Muscle layer of duodenum (tissue), 2 donors: ENCODE results near the gene SPON1.

Experiments
- H3K27ac ChIP-seq: one replicate; pipeline ENCODE4 v1.7.0; 2013; ENCODE audit warnings: mild to moderate bottlenecking, low read length
- H3K27me3 ChIP-seq: one replicate; pipeline ENCODE4 v1.7.0; 2013; ENCODE audit warnings: low read depth, mild to moderate bottlenecking, control low read depth, low read length
- H3K36me3 ChIP-seq, 2 donors: one replicate each; pipeline ENCODE4 v1.7.0; 2013; ENCODE audit warnings: low read length in 2 of 2, control low read depth in 1 of 2, mild to moderate bottlenecking in 1 of 2; ENCODE audit not compliant: insufficient read depth in 2 of 2, control insufficient read depth in 1 of 2
- H3K4me1 ChIP-seq, 2 donors: one replicate each; pipeline ENCODE4 v1.7.0; 2013; ENCODE audit warnings: low read length in 2 of 2, mild to moderate bottlenecking in 2 of 2, control low read depth in 1 of 2, moderate library complexity in 1 of 2; ENCODE audit not compliant: insufficient read depth in 2 of 2, control insufficient read depth in 1 of 2
- H3K4me3 ChIP-seq, 2 donors: one replicate each; pipeline ENCODE4 v1.7.0; 2013; ENCODE audit warnings: low read length in 2 of 2, low read depth in 1 of 2, mild to moderate bottlenecking in 1 of 2
- H3K9me3 ChIP-seq, 2 donors: one replicate each; pipeline ENCODE4 v1.7.0; 2013; ENCODE audit warnings: low read length in 2 of 2, control low read depth in 1 of 2, mild to moderate bottlenecking in 1 of 2; ENCODE audit not compliant: control insufficient read depth in 1 of 2
- donor health status: healthy.

The SPON1 gene

DNA sequence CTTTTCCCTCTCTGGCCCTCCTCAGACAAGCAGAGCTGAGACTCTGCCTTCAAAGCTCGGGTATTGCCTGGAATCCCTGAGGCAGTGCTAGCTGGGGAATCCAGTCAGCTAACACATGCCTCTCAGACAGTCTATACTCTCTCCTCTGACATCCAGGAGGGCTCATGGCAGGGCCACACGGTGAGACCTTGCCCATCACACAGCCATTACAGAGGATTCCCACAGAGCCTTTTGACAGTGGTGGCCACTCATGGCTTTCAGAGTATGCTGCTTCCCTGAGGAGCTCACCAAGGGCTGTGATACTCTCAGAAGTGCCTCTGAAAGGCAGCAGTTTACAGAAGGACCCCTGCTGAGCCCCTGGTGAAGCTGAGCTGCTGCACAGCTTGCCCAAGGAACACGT lies 231.1 kb downstream of the SPON1 start:
- H3K4me1 ChIP-seq, result peaks cover 0 to 20% of the 10 kb centered on the region in 2 donors
- no peak overlapping the region for H3K27ac ChIP-seq
- H3K27me3 ChIP-seq, result no peaks in the 10 kb centered on the region
- no peak overlapping the region for H3K4me3 ChIP-seq
- no peaks in the 10 kb centered on the region for H3K9me3 ChIP-seq
- no peaks in the 10 kb centered on the region for H3K36me3 ChIP-seq

DNA sequence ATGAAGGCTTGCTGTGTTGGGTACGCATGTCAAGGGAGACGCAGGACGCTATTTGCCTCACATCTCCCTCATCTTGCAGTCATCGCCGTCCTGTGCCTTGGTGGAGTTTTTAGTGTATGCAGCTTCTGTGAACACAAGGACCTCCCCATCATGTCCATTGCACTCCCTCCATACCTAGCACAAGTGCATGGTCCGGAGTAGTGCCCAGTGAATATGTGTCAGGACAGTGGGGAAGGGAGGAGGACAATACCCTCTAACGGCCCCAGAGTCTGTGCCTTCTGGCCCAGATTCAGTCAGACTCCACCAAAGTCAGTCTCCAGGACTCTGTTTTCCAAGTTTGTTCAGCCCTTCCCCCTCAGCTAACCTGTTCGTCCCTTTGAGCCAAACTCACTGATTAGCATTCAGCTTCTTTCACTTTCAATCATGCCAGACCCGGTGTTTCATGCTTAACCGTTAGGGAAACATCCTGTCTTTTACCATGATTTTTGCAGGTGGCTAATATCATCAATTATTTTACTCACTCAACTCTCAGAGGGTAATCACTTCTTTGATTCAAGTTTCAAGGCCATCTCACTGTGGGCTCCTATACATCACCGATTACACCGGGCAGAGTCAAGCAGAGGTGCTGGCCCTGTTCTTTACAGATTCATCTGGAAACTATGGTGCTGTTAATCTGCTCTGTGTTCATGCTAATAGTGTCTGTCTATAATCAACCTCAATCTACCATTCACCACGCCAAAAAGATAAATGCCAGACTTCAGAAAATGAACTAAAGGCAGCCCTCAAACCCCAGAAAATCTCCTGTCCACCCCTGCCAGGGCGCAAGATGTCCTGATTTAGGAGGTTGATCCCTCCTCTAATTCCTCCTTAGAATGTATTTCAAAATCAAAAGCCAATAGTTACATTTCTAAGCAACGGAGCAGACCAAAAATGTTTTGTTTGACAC lies 240.0 kb downstream of the SPON1 start:
- Histone ChIP-seq H3K4me1 (no peaks in the 10 kb centered on the region), H3K9me3 (no peaks in the 10 kb centered on the region), H3K27ac (no peak overlapping the region), H3K27me3 (no peaks in the 10 kb centered on the region), H3K4me3 (no peak overlapping the region), H3K36me3 (no peaks in the 10 kb centered on the region)

GRCh38 chr11:14203321-14203720 lies 240.8 kb downstream of the SPON1 start:
- Histone ChIP-seq H3K4me3 (no peak overlapping the region), H3K36me3 (no peaks in the 10 kb centered on the region)

DNA sequence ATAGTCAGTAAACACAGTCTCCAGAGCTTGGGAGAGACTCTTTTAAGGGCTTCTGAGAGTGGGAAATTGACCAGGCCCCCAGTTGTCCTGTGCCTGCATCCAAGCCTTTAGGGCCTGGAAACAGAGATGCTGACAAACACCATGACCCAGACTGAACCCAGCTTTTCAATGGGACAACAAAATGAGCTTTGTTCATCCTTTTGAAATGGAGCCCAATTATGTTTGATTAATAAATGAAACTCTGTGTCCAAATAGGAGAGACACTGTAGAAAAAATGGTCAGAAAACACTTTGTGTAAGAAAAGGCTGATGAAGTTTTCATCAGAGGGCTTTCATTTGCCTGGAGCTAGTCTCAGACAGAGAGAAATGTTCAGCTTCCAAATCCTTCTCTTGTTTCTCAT lies 250.5 kb downstream of the SPON1 start:
- Histone ChIP-seq H3K4me1 (peaks cover 0 to 6% of the 10 kb centered on the region in 2 donors), H3K27me3 (no peaks in the 10 kb centered on the region), H3K4me3 (no peak overlapping the region), H3K27ac (no peak overlapping the region), H3K36me3 (no peaks in the 10 kb centered on the region), H3K9me3 (no peaks in the 10 kb centered on the region)

More at GRCh38 chr11:14203321-14203720, 240.8 kb downstream of the SPON1 start:
- no peaks in the 10 kb centered on the region for H3K27me3 ChIP-seq
- H3K4me1 ChIP-seq, result no peaks in the 10 kb centered on the region
- H3K9me3 ChIP-seq, result no peaks in the 10 kb centered on the region
- H3K27ac ChIP-seq, result no peak overlapping the region

GRCh38 chr11:14218728-14219127 lies 256.2 kb downstream of the SPON1 start:
- Histone ChIP-seq H3K27me3 (no peaks in the 10 kb centered on the region), H3K27ac (no peak overlapping the region), H3K9me3 (no peaks in the 10 kb centered on the region), H3K4me1 (peaks cover 0 to 23% of the 10 kb centered on the region in 2 donors), H3K4me3 (no peak overlapping the region), H3K36me3 (no peaks in the 10 kb centered on the region)

DNA sequence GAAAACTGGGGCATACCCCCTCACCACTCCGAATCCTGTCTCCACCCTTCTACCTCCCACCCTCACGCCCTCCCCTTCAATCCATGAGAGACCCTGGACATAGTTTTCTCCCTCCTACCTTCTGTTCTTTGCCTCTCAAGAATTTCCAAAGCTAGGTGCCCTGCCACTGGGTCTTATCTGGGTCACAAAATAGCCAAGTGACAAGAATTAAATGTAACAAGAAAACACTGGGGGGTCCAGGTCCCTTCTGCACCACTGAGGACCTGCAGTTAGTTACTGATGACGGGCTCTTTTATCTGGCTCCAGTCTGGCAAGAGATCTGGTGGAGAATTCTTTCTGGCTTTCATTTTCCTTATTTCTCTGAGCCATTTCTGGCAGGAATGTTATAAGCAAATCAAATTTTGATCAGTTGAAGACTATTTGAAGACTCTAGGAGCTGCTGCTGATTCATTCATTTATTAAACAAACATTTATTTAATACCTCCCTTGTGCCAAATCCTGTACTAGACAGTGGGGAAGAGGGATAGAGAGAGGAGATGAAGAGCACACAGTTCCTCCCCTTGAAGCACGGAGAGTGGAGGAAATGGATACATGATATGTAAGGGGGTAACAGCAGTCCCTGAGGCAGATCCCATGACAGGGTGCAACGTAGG lies 261.2 kb downstream of the SPON1 start:
- Histone ChIP-seq H3K36me3 (no peaks in the 10 kb centered on the region), H3K4me1 (peaks cover 0 to 28% of the 10 kb centered on the region in 2 donors), H3K9me3 (peaks cover 0 to 7% of the 10 kb centered on the region in 2 donors), H3K27ac (no peak overlapping the region), H3K4me3 (no peak overlapping the region), H3K27me3 (no peaks in the 10 kb centered on the region)

DNA sequence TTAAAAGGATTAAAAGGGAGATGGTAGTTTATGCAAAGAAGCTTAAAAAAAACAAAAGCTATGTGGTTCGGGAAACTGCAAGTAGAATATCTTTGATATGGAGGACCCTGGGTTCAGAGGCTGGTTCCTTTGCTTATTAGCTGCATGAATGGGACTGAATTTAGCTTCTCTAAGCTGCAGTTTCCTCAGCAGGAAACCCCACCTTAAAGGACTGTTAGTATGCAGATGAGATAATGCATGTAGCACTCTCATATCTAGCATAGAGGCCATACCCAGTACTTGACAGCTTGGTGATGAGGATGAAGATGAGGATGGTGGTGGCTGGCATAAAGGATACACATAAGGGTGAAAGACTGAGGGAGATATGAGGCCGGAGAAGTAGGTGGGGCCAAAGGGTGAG lies 261.9 kb downstream of the SPON1 start:
- no peak overlapping the region for H3K27ac ChIP-seq

DNA sequence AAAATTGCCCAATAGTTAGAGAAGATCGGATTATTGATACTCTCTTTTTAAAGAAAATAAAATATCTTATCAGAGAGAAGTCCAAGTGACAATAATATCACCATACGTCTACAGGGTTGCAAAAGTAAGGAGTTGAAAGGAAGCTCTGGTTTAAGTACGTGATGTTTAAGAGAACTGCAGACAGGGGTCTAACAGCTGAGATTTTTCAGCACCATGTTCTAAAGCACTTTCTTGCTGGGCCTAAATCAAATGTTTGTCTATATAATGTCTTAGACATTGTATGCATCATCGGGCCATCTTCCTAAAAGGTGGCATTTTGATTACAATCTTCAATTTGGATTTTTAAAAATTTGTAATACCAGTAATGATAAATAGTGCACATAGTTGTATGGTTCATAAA lies 263.1 kb downstream of the SPON1 start:
- Histone ChIP-seq H3K4me3 (no peak overlapping the region), H3K9me3 (peaks cover 0 to 7% of the 10 kb centered on the region in 2 donors), H3K27me3 (no peaks in the 10 kb centered on the region), H3K36me3 (no peaks in the 10 kb centered on the region), H3K27ac (no peak overlapping the region), H3K4me1 (peaks cover 0 to 17% of the 10 kb centered on the region in 2 donors)

More for the DNA sequence above, 261.9 kb downstream of the SPON1 start:
- Histone ChIP-seq H3K9me3 (peaks cover 0 to 7% of the 10 kb centered on the region in 2 donors), H3K27me3 (no peaks in the 10 kb centered on the region), H3K36me3 (no peaks in the 10 kb centered on the region), H3K4me3 (no peak overlapping the region), H3K4me1 (peaks cover 0 to 21% of the 10 kb centered on the region in 2 donors)

DNA sequence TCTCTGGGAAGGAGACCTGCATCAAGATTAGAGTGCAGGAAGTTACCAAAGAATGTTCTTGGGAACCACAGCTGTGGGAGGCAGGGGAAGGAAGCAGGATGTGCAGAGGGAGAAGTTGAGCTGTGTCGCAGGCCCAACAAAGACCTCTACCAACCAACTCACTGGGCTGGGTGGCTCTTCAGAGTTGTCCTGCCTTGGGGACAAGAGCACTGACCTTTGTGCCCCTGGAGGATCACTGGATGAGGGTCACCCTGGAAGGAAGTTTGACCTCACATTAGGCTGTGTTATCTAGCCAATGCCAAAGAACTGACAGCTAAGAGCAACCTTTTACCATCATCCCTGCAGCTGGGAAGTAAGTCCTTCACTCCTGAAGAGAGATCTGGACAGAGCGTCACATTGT lies 265.8 kb downstream of the SPON1 start:
- H3K27me3 ChIP-seq, result no peaks in the 10 kb centered on the region
- no peak overlapping the region for H3K27ac ChIP-seq
- peaks cover 0 to 7% of the 10 kb centered on the region in 2 donors for H3K9me3 ChIP-seq
- peaks cover 0 to 16% of the 10 kb centered on the region in 2 donors for H3K4me1 ChIP-seq
- no peaks in the 10 kb centered on the region for H3K36me3 ChIP-seq
- H3K4me3 ChIP-seq, result no peak overlapping the region

GRCh38 chr11:14229472-14229871 lies 266.9 kb downstream of the SPON1 start:
- H3K27ac ChIP-seq, result no peak overlapping the region
- H3K4me3 ChIP-seq, result no peak overlapping the region
- no peaks in the 10 kb centered on the region for H3K27me3 ChIP-seq
- H3K4me1 ChIP-seq, result peaks cover 0 to 5% of the 10 kb centered on the region in 2 donors
- H3K9me3 ChIP-seq, result peaks cover 0 to 7% of the 10 kb centered on the region in 2 donors
- H3K36me3 ChIP-seq, result no peaks in the 10 kb centered on the region

- no peaks in the 10 kb centered on the region for H3K27me3 ChIP-seq
- no peak overlapping the region for H3K4me3 ChIP-seq
- no peak overlapping the region for H3K27ac ChIP-seq
- no peaks in the 10 kb centered on the region for H3K36me3 ChIP-seq
- no peaks in the 10 kb centered on the region for H3K4me1 ChIP-seq
- H3K9me3 ChIP-seq, result peaks cover 0 to 7% of the 10 kb centered on the region in 2 donors
These were observed 267.9 kb downstream of the SPON1 start for GRCh38 chr11:14230407-14230806.
